Measurements from ENCODE around the gene ATF4. TPM values are rescaled to one million over a fixed set of nuclear protein-coding genes. Genes with fewer than 3 reads are reported as not detected.

The ATF4 gene
- total and polyA plus RNA-seq, 3 experiments from 2014 or later = 103 to 758 (median 757) TPM

DNA sequence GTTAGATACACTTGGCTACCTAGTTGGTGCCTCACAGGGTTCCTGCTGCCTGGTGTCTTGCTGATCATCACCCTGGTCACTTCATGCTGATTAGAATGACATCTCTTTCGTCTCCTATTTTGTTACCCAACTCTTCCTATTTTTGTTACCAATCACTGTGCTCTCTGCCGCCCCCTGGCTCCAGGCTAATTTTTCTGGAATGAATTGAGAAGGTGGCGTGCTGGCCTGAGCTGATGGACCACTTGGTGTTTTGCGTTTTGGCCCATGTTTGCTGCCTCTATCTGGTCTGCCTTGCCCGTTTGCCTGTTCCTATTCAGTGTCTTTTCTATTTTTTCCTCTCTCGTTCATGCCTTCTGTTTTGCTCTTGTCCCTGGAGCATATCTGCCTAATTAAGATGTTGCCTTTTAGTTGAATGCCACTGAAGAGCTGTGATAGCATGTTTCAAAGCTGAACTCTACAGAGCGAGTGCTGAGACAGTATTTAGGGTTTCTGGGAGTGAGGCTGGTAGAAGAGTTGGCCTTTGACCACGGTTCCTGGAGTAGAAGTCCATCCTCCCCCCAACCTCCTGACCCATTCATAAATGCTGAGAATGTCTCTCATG, 5.9 kb upstream of the ATF4 start:
- H3K4me3 ChIP-seq (ENCODE audit: low read length) = no peak overlapping the region

GRCh38 chr22:39515266-39516050, 4.9 kb upstream of the ATF4 start:
- no peak for DNase-seq
- H3K4me1 ChIP-seq (ENCODE audit: insufficient read depth, low read length) = peaks cover 8% of the 10 kb centered on the region
- H3K4me3 ChIP-seq (ENCODE audit: low read length) = no peak overlapping the region
- no peaks in the 10 kb centered on the region for H3K27me3 ChIP-seq (ENCODE audit: insufficient read depth, low read length, poor library complexity, severe bottlenecking)
- no peak overlapping the region for H3K27ac ChIP-seq (ENCODE audit: low read depth, low read length)
- CTCF ChIA-PET = interaction anchor here (0.7 to 7.1 kb wide), 11 partner anchors 8 to 345 kb away, joined by 3 to 51 read pairs (median 5); partner anchors contain the start of gene TAB1
- H3K36me3 Mint-ChIP-seq = peaks cover 0 to 70% (median 14%) of the 10 kb centered on the region in 3 donors
- POLR2A ChIA-PET = interaction anchor here (0.6 to 1.7 kb wide), 3 partner anchors 9 to 118 kb away, joined by 4 to 7 read pairs (median 6); partner anchors contain the start of gene MIEF1
- H3K27ac Mint-ChIP-seq = peak overlapping the region in 3 of 8 donors; percentile 6 to 79 (median 24)
- H3K9me3 ChIP-seq (ENCODE audit: low read length) = no peaks in the 10 kb centered on the region
- H3K36me3 ChIP-seq (ENCODE audit: insufficient read depth, low read length) = peaks cover 52% of the 10 kb centered on the region
- H3K4me1 Mint-ChIP-seq = peaks cover 17 to 23% (median 22%) of the 10 kb centered on the region in 3 donors
- H3K27me3 Mint-ChIP-seq = peaks cover 0 to 9% of the 10 kb centered on the region in 2 donors
- peak overlapping the region in 1 of 7 donors; percentile 64 for H3K4me3 Mint-ChIP-seq
- H3K9me3 Mint-ChIP-seq = peaks cover 0 to 4% (median 3%) of the 10 kb centered on the region in 5 donors

More for the DNA sequence above, 5.9 kb upstream of the ATF4 start:
- H3K36me3 ChIP-seq (ENCODE audit: insufficient read depth, low read length) = peaks cover 58% of the 10 kb centered on the region
- POLR2A ChIA-PET = no interaction called here
- no peak overlapping the region for H3K27ac ChIP-seq (ENCODE audit: low read depth, low read length)
- DNase-seq = peak in 2 of 5 donors; percentile 42 to 65
- peaks cover 0 to 2% of the 10 kb centered on the region in 2 donors for H3K27me3 Mint-ChIP-seq
- H3K9me3 Mint-ChIP-seq = no peaks in the 10 kb centered on the region
- peak overlapping the region in 1 of 7 donors; percentile 4 for H3K4me3 Mint-ChIP-seq
- peaks cover 17 to 26% (median 21%) of the 10 kb centered on the region in 3 donors for H3K4me1 Mint-ChIP-seq
- CTCF ChIA-PET = interaction anchor here (0.7 to 7.1 kb wide), 10 partner anchors 9 to 344 kb away, joined by 3 to 51 read pairs (median 6); partner anchors contain the start of genes MIEF1 and TAB1
- no peaks in the 10 kb centered on the region for H3K27me3 ChIP-seq (ENCODE audit: insufficient read depth, low read length, poor library complexity, severe bottlenecking)
- H3K9me3 ChIP-seq (ENCODE audit: low read length) = no peaks in the 10 kb centered on the region
- peak overlapping the region in 4 of 8 donors; percentile 25 to 58 (median 37) for H3K27ac Mint-ChIP-seq
- H3K36me3 Mint-ChIP-seq = peaks cover 4 to 73% (median 14%) of the 10 kb centered on the region in 3 donors
- H3K4me1 ChIP-seq (ENCODE audit: insufficient read depth, low read length) = peaks cover 7% of the 10 kb centered on the region

- Mint-ChIP-seq H3K36me3 (peaks cover 5 to 70% (median 18%) of the 10 kb centered on the region in 3 donors), H3K27ac (peak overlapping the region in 1 of 8 donors; percentile 95), H3K27me3 (peaks cover 0 to 14% of the 10 kb centered on the region in 2 donors), H3K4me1 (peaks cover 33 to 39% (median 37%) of the 10 kb centered on the region in 3 donors), H3K9me3 (peaks cover 0 to 4% (median 3%) of the 10 kb centered on the region in 5 donors), H3K4me3 (peak overlapping the region in 1 of 7 donors; percentile 64)
- peaks cover 22% of the 10 kb centered on the region for H3K4me1 ChIP-seq (ENCODE audit: insufficient read depth, low read length)
- ChIA-PET CTCF (interaction anchor here (1.1 to 7.1 kb wide), 7 partner anchors 11 to 174 kb away, joined by 3 to 51 read pairs (median 8); partner anchors contain the start of genes MIEF1 and TAB1), POLR2A (interaction anchor here (0.8 to 1.7 kb wide), 5 partner anchors 14 to 1339 kb away, joined by 3 to 6 read pairs (median 3); partner anchors contain the start of genes MIEF1, ST13 and XPNPEP3)
- H3K9me3 ChIP-seq (ENCODE audit: low read length) = no peaks in the 10 kb centered on the region
- no peak for DNase-seq
- no peaks in the 10 kb centered on the region for H3K27me3 ChIP-seq (ENCODE audit: insufficient read depth, low read length, poor library complexity, severe bottlenecking)
- no peak overlapping the region for H3K27ac ChIP-seq (ENCODE audit: low read depth, low read length)
- peaks cover 47% of the 10 kb centered on the region for H3K36me3 ChIP-seq (ENCODE audit: insufficient read depth, low read length)
- H3K4me3 ChIP-seq (ENCODE audit: low read length) = no peak overlapping the region
Measured at GRCh38 chr22:39517470-39517869, 2.9 kb upstream of the ATF4 start.

DNA sequence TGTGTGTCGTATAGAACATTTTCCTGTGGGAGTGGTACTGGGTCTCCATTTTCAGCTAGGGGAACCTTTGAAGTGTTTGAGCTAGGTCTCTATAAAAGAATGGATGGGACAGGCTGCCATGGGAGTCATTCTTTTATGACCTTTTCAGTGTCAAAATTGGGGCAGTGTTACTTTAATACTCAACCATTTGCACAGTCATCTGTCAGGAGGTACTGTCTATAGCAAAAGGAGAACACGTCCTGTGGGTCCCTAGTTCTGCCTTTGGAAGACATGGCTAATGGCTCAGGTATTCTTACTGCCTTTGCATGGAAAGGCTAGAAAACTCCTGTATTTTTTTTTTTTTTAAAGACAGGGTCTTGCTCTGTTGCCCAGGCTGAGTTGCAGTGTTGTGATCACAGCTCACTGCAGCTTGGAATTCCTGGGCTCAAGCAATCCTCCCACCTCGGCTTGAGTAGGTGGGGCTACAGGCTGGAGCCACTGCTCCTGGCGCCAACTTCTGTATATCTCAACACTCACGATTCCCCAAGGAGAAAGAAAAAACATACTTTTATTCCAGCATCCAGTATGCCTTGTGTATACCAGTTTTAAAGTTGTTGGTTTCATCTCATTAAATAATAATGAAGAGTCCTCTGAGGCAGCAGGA, 2.1 kb upstream of the ATF4 start:
- ChIA-PET CTCF (interaction anchor here (1.2 to 7.1 kb wide), 4 partner anchors 10 to 28 kb away, joined by 3 to 51 read pairs (median 15); partner anchors contain the start of gene MIEF1), POLR2A (interaction anchor here (0.9 kb wide), 1 partner anchor 16 kb away, joined by 3 read pairs; the partner anchor contains the start of gene MIEF1)
- Mint-ChIP-seq H3K9me3 (peaks cover 0 to 4% (median 3%) of the 10 kb centered on the region in 5 donors), H3K4me1 (peaks cover 41 to 46% (median 45%) of the 10 kb centered on the region in 3 donors), H3K4me3 (peak overlapping the region; percentile 89 to 99 (median 96)), H3K27me3 (peaks cover 0 to 14% of the 10 kb centered on the region in 2 donors), H3K36me3 (peaks cover 5 to 71% (median 22%) of the 10 kb centered on the region in 3 donors), H3K27ac (peak overlapping the region in 5 of 8 donors; percentile 10 to 100 (median 95))
- no peak for DNase-seq
- Histone ChIP-seq H3K27ac (ENCODE audit: low read depth, low read length) (peak overlapping the region; percentile 80), H3K27me3 (ENCODE audit: insufficient read depth, low read length, poor library complexity, severe bottlenecking) (no peaks in the 10 kb centered on the region), H3K4me3 (ENCODE audit: low read length) (no peak overlapping the region), H3K36me3 (ENCODE audit: insufficient read depth, low read length) (peaks cover 50% of the 10 kb centered on the region), H3K4me1 (ENCODE audit: insufficient read depth, low read length) (peaks cover 30% of the 10 kb centered on the region), H3K9me3 (ENCODE audit: low read length) (no peaks in the 10 kb centered on the region)

- Mint-ChIP-seq H3K27ac (peak overlapping the region in 7 of 8 donors; percentile 87 to 100 (median 97)), H3K9me3 (peaks cover 0 to 4% (median 3%) of the 10 kb centered on the region in 5 donors), H3K4me1 (peaks cover 44 to 51% (median 50%) of the 10 kb centered on the region in 3 donors), H3K4me3 (peak overlapping the region; percentile 89 to 99 (median 96)), H3K27me3 (peaks cover 0 to 14% of the 10 kb centered on the region in 2 donors), H3K36me3 (peaks cover 5 to 68% (median 22%) of the 10 kb centered on the region in 3 donors)
- Histone ChIP-seq H3K27me3 (ENCODE audit: insufficient read depth, low read length, poor library complexity, severe bottlenecking) (no peaks in the 10 kb centered on the region), H3K4me1 (ENCODE audit: insufficient read depth, low read length) (peaks cover 34% of the 10 kb centered on the region), H3K27ac (ENCODE audit: low read depth, low read length) (peak overlapping the region; percentile 80), H3K4me3 (ENCODE audit: low read length) (peak overlapping the region; percentile 90), H3K36me3 (ENCODE audit: insufficient read depth, low read length) (peaks cover 46% of the 10 kb centered on the region), H3K9me3 (ENCODE audit: low read length) (no peaks in the 10 kb centered on the region)
- CTCF ChIA-PET = interaction anchor here (0.7 to 3.1 kb wide), 10 partner anchors 9 to 525 kb away, joined by 3 to 31 read pairs (median 4); partner anchors contain the start of genes RPL3, RPS19BP1 and TAB1
- POLR2A ChIA-PET = interaction anchor here (0.7 to 2.0 kb wide), 15 partner anchors 7 to 525 kb away, joined by 3 to 33 read pairs (median 4); partner anchors contain the start of genes MIEF1, RPL3, RPS19BP1 and TAB1
- no peak for DNase-seq
Measured at GRCh38 chr22:39518996-39519680, 1.2 kb upstream of the ATF4 start.

DNA sequence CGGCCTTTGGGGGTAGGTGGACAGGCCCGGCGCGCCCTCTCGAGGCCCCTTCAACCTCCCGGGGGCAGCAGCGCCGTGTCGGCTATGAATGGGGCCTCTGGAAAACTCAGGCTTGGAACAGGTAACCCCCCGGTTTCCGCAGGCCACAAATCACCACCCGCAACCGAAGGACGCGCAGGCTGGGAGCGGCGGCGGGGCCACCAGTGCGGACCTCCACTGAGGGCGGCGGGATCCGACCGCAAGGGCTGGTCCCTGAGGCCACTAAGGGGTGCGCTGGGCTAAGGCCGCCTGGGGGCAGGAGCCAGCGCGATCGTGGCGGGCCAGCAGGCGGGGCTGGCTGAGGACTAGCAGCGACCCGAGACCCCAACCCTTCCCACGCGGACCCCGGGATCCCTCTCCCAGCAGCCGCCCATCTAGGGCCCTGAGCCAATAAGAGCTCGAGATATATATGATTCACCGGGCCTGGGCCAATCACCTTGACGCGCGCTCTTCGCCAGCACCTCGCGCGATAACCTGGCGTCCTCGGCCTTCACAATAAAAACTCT, 609 bp upstream of the ATF4 start:
- Histone ChIP-seq H3K4me1 (ENCODE audit: insufficient read depth, low read length) (peaks cover 39% of the 10 kb centered on the region), H3K4me3 (ENCODE audit: low read length) (peak overlapping the region; percentile 90), H3K36me3 (ENCODE audit: insufficient read depth, low read length) (peaks cover 45% of the 10 kb centered on the region), H3K27me3 (ENCODE audit: insufficient read depth, low read length, poor library complexity, severe bottlenecking) (no peaks in the 10 kb centered on the region), H3K9me3 (ENCODE audit: low read length) (no peaks in the 10 kb centered on the region), H3K27ac (ENCODE audit: low read depth, low read length) (peak overlapping the region; percentile 80)
- H3K27me3 Mint-ChIP-seq = peaks cover 0 to 14% of the 10 kb centered on the region in 2 donors
- peak in 3 of 5 donors; percentile 94 to 96 (median 94) for DNase-seq
- peaks cover 5 to 68% (median 17%) of the 10 kb centered on the region in 3 donors for H3K36me3 Mint-ChIP-seq
- peaks cover 0 to 4% (median 3%) of the 10 kb centered on the region in 5 donors for H3K9me3 Mint-ChIP-seq
- H3K4me3 Mint-ChIP-seq = peak overlapping the region; percentile 89 to 99 (median 96)
- peaks cover 43 to 51% (median 50%) of the 10 kb centered on the region in 3 donors for H3K4me1 Mint-ChIP-seq
- ChIA-PET POLR2A (interaction anchor here (0.5 to 2.0 kb wide), 19 partner anchors 8 to 770 kb away, joined by 3 to 33 read pairs (median 4); partner anchors contain the start of genes MIEF1, RPL3, RPS19BP1 and TAB1), CTCF (interaction anchor here (0.7 to 3.1 kb wide), 12 partner anchors 9 to 524 kb away, joined by 3 to 31 read pairs (median 4); partner anchors contain the start of genes RPL3, RPS19BP1 and TAB1)
- H3K27ac Mint-ChIP-seq = peak overlapping the region; percentile 95 to 100 (median 98)
